Measurements from ENCODE around the gene USP22. TPM values are rescaled to one million over a fixed set of nuclear protein-coding genes. Genes with fewer than 3 reads are reported as not detected.

USP22 gene
- total and polyA plus RNA-seq, 4 donors = 27.2 to 109 (median 58.1) TPM

DNA sequence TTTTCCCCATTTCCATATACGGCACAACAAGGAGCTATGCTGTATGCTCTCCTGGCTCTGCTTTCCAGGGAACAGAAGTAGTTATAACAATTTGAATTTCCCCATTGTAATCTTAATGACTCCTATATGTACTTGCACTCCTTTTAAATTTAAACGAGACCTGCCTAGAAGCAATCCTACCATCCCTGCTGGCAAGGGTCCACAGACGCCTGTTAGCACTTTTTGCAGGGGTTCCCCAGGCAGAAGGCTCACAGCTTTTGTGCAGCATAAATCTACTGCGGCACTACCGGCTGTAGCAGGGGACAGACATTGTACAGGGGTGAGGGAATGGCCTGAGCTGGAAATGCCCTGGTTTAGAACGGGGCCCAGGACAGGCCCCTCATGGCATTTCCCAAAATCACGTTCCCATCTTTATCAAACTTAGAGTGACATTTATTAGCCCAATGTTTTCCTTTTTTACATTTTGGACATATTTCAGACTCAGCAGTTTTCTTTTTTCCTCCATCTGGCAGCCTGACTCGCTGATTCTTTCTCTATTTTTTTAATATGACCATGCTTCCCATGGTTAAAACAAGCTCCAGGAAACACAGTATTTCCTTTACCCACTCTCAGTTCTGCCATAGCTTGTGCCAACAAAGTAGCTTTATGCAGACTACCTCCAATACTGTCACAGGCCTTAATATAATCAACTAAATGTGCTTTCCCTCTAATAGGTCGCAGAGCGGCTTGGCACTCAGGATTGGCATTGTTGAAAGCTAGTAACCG lies 35.4 kb upstream of the USP22 start:
- H3K9me3 ChIP-seq (ENCODE audit: control insufficient read depth in 4 of 4, low read length in 3 of 4) = no peaks in the 10 kb centered on the region
- WGBS = 81% methylated on average over 11 of the region's 11 CpGs
- no peak overlapping the region for H3K27ac ChIP-seq (ENCODE audit: low read depth in 1 of 2, low read length in 2 of 2)
- H3K36me3 ChIP-seq (ENCODE audit: control insufficient read depth in 4 of 4, insufficient read depth in 3 of 4, low read depth in 1 of 4, low read length in 3 of 4) = no peaks in the 10 kb centered on the region
- H3K27me3 ChIP-seq (ENCODE audit: control insufficient read depth in 4 of 4, insufficient read depth in 4 of 4, low read length in 3 of 4) = peaks cover 0 to 5% (median 0%) of the 10 kb centered on the region in 4 donors
- no peak for DNase-seq (ENCODE audit: low spot score)
- H3K9ac ChIP-seq (ENCODE audit: low read depth in 1 of 2, low read length in 2 of 2) = no peak overlapping the region
- TF ChIP-seq CTCF (IDR thresholded peaks at IDR 0.05; ENCODE audit: low read depth, low read length, missing input control) = no peak
- no peak for TF ChIP-seq JUND (IDR thresholded peaks at IDR 0.05)
- no peak for TF ChIP-seq GABPA (IDR thresholded peaks at IDR 0.05 in 1 of 2, conservative IDR thresholded peaks at IDR 0.05 in 1 of 2)
- TF ChIP-seq YY1 (IDR thresholded peaks at IDR 0.05) = no peak
- TF ChIP-seq TAF1 (conservative IDR thresholded peaks at IDR 0.05) = no peak
- no peak for TF ChIP-seq RXRA (IDR thresholded peaks at IDR 0.05)
- TF ChIP-seq ZBTB33 (IDR thresholded peaks at IDR 0.05) = no peak
- TF ChIP-seq RAD21 (IDR thresholded peaks at IDR 0.05) = no peak
- TF ChIP-seq, protein P1, sequence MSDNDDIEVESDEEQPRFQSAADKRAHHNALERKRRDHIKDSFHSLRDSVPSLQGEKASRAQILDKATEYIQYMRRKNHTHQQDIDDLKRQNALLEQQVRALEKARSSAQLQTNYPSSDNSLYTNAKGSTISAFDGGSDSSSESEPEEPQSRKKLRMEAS (IDR thresholded peaks at IDR 0.05) = no peak
- H3K4me3 ChIP-seq (ENCODE audit: low read depth in 1 of 3, low read length in 3 of 3) = no peak overlapping the region
- no peaks in the 10 kb centered on the region for H3K4me1 ChIP-seq (ENCODE audit: control insufficient read depth in 4 of 4, insufficient read depth in 4 of 4, low read length in 3 of 4)

- Histone ChIP-seq H3K9ac (ENCODE audit: low read depth in 1 of 2, low read length in 2 of 2) (no peak overlapping the region), H3K9me3 (ENCODE audit: control insufficient read depth in 4 of 4, low read length in 3 of 4) (no peaks in the 10 kb centered on the region), H3K4me3 (ENCODE audit: low read depth in 1 of 3, low read length in 3 of 3) (no peak overlapping the region), H3K36me3 (ENCODE audit: control insufficient read depth in 4 of 4, insufficient read depth in 3 of 4, low read depth in 1 of 4, low read length in 3 of 4) (no peaks in the 10 kb centered on the region), H3K27me3 (ENCODE audit: control insufficient read depth in 4 of 4, insufficient read depth in 4 of 4, low read length in 3 of 4) (peaks cover 0 to 5% (median 0%) of the 10 kb centered on the region in 4 donors), H3K4me1 (ENCODE audit: control insufficient read depth in 4 of 4, insufficient read depth in 4 of 4, low read length in 3 of 4) (no peaks in the 10 kb centered on the region), H3K27ac (ENCODE audit: low read depth in 1 of 2, low read length in 2 of 2) (no peak overlapping the region)
- no peak for DNase-seq (ENCODE audit: low spot score)
- 86% methylated on average over 2 of the region's 2 CpGs for WGBS
- no peak for TF ChIP-seq NR2F2 (IDR thresholded peaks at IDR 0.05)
- TF ChIP-seq FOXA2 (IDR thresholded peaks at IDR 0.05) = no peak
- TF ChIP-seq EGR1 (IDR thresholded peaks at IDR 0.05; ENCODE audit: low read depth in 2 of 2) = no peak
Measured at GRCh38 chr17:21077281-21077680, 34.5 kb upstream of the USP22 start.

DNA sequence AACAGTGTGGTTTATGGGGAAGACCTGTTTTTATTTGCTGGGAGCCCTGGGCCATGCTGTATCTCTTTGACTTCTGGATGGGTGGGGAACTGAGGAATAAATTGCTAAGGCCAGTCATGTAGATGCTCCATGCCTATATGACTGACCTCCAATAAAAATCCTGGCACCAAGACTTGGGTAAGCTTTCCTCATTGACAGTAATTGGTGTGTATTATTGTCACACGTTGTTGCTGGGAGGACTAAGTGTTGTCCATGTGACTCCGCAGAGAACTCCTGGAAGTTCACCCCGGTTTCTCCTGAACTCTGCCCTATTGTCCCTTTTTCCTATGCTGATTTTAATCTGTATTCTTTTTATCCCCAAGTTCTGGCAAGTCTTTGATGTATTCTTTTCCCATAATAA lies 33.4 kb upstream of the USP22 start:
- no peak for DNase-seq (ENCODE audit: low spot score)
- Histone ChIP-seq H3K9ac (ENCODE audit: low read depth in 1 of 2, low read length in 2 of 2) (no peak overlapping the region), H3K27ac (ENCODE audit: low read depth in 1 of 2, low read length in 2 of 2) (no peak overlapping the region)

More for the DNA sequence above, 33.4 kb upstream of the USP22 start:
- Histone ChIP-seq H3K4me3 (ENCODE audit: low read depth in 1 of 3, low read length in 3 of 3) (no peak overlapping the region), H3K9me3 (ENCODE audit: control insufficient read depth in 4 of 4, low read length in 3 of 4) (no peaks in the 10 kb centered on the region), H3K4me1 (ENCODE audit: control insufficient read depth in 4 of 4, insufficient read depth in 4 of 4, low read length in 3 of 4) (no peaks in the 10 kb centered on the region), H3K27me3 (ENCODE audit: control insufficient read depth in 4 of 4, insufficient read depth in 4 of 4, low read length in 3 of 4) (no peaks in the 10 kb centered on the region), H3K36me3 (ENCODE audit: control insufficient read depth in 4 of 4, insufficient read depth in 3 of 4, low read depth in 1 of 4, low read length in 3 of 4) (no peaks in the 10 kb centered on the region)
- TF ChIP-seq, protein P2, sequence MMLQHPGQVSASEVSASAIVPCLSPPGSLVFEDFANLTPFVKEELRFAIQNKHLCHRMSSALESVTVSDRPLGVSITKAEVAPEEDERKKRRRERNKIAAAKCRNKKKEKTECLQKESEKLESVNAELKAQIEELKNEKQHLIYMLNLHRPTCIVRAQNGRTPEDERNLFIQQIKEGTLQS (IDR thresholded peaks at IDR 0.05) = no peak
- TF ChIP-seq GABPA (IDR thresholded peaks at IDR 0.05 in 1 of 2, conservative IDR thresholded peaks at IDR 0.05 in 1 of 2) (no peak), NR2F2 (IDR thresholded peaks at IDR 0.05) (no peak), FOXA1 (IDR thresholded peaks at IDR 0.05) (no peak), HNF4G (IDR thresholded peaks at IDR 0.05) (no peak), EGR1 (IDR thresholded peaks at IDR 0.05; ENCODE audit: low read depth in 2 of 2) (no peak)
- WGBS = 84% methylated on average over 3 of the region's 3 CpGs

Measured in liver (tissue), 9 donors.